ENCODE results near the gene PPFIBP2.
A peak's percentile ranks its signal among the peaks of the same experiment; 100 is the strongest.

The PPFIBP2 gene

DNA sequence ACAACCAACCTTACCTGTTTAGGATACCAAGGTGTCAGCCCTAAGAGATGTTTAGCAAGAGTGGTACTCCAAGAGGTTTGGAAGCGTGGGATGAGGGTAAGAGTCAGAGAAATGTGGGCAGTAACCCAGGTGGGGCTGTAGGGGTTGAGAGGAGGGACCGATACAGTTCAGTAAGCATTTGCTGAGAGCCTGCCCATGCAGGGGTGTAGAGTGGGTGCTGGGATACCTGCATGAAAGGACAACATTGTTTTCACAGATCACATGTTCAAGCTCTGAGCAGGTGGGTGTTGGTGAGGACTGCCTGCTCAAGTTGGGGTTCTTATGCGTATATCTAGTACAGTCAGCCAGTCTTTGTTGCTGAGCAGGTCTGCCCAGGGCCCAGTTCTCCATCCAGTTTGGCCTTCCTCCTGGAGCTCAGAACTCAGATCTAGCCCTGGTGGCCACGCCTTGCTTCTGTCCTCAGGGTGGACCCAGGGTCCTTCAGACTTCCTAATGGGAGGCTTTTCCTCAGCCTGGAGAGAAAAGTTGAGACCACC, 14.8 kb downstream of the PPFIBP2 start:
- no peak for DNase-seq

DNA sequence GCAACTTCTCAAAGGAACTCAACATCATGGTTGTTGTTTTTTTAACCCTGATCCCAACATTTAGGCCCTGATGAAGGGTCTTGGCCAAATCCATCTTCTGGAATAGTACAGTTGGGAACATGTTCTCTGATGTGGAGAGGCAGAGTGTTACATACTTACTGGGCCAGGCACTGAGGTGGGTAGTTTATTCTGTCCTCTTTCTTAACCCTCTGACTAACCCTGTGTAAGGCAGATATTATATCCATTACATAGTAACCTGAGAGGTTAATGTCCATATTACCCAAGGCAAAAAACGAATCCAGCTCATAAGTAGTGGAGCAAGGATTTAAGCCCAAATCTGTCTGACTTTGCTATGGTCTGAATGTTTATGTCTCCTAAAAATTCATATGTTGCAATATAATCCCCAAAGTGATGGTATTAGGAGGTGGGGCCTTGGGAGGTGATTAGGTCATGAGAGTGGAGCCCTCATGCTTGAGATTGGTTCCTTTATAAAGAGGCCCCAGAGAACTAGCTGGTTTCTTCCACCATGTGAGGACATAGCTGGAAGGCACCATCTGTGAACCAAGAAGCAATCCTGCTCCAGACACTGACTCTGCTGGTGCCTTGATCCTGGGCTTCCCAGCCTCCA, 16.3 kb downstream of the PPFIBP2 start:
- no peak for DNase-seq

DNA sequence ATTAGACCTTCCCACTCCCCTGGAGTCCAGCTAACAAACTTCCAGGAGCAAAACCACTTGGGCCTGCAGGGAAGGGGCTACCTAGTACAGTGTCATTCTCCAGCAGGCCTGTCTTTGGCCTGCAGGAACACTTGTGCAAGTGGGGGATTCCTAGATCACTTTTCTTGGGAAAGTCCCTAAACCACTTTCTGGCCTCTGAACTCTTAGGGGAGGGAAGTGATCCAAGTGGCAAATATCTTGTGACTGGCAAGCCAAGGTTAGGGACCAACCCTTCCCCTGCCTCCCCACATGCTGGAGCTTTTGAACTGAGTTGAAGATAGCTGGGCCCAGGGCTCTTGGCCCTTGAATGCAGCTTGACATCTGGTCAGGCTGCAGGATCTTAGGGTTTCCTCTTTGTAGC, 17.2 kb downstream of the PPFIBP2 start:
- DNase-seq: no peak

DNA sequence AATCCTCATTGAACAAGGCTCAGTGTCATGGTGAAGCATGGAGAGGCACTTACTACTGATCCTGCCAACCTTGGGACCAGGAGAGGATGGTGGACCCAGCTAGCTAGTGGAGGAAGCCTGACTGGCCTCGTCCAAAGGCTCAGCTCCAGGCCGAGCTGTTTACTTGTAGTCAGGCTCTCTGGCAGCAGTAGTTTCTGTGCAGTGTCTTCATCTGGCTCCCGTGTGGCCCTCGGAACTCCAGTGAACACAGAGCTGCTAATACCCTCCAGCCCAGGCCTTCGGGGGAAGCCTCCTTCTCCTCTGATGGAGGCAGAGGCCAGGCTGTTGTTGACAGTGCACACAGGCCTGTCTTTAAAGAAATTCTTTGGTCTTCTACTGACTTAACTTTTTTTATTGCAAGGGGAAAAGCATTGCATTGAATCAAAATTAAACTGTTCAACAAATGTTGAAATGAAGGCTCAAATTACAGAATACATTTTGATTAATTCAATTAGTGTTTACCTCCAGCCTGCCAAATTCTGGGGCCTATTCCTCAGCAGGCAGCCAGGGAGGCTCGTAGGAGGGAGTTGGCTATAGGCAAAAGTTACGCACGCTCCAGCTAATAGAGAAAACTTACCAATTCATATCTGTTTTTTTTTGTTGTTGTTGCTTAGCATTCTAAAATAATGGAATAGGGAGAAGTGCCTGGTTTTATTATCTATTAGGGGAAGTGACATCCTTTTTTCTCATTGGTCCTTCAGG, 18.8 kb downstream of the PPFIBP2 start:
- DNase-seq: no peak

DNA sequence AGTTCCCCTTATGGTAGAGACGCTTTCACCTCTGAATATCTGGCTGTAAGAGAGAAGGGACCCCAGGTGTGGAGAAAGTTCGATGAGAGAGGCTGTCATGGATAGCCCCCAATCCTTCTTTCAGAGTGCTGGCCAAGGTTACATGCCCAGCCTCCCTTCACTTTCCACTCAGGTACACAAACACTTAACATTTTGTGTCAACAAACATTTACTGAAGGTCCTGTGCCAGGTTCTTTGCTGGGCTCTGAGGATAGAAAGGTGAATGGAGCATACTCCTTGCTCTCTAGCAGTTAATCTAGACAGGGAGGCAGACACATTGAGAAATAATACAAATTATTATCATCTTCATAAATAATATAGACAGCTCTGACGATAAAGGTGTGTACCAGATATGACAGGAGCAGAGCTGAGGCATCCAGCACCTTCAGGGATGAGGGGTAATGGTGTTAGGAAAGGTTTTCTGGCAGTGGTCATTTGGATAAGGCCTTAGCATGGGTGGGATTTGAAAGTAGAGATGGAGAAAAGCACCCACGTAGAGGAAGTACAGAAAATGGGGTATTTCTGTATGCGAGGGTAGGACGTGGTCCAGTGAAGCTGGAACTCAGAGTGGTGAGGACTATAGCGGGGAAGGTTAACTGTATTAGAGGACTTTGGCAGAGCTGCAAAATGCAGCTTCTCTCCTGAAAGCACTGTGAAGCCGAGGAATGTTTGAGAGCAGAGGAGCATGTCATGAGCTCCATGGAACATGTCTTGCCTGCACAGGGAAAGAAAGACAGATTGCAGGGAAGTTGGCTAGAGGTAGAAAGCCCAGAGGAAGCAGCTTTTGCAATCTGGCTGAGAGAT, 19.6 kb downstream of the PPFIBP2 start:
- no peak for DNase-seq

DNA sequence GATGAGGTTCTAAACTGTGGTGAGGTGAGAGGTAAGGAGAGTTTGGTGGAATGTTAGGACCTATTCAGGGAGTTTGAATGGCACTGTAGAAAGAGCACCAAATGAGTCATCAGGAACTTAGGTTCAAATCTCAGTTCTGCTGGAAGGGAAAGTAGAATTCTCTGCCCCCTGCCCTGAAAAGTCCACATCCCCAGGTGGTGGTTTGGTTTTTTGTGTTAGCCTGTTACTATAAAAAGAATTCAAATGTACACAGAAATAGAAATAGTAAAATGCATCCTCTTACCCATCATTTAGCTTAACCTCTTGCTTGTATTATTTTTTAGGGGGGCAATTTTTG, 20.2 kb downstream of the PPFIBP2 start:
- no peak for DNase-seq

DNA sequence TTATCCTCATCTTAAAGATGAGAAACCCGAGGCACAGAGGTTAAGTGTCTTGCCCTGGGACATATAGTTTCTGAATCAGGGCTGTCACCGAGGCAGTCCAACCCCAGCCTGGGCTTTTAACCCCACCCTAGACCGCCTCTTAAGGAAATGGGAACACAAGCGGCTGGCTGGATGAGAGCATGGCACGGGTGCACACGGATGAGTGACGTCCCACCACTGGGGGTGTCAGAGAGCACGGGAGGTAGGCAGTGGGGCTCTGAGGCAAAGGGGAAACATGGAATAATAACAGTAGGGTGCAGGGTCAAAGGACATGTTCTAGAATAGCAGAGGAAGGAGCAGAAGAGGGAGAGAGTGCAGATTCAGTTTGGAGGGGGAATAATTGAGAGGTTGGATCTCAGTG, 22.3 kb downstream of the PPFIBP2 start:
- DNase-seq: no peak

DNA sequence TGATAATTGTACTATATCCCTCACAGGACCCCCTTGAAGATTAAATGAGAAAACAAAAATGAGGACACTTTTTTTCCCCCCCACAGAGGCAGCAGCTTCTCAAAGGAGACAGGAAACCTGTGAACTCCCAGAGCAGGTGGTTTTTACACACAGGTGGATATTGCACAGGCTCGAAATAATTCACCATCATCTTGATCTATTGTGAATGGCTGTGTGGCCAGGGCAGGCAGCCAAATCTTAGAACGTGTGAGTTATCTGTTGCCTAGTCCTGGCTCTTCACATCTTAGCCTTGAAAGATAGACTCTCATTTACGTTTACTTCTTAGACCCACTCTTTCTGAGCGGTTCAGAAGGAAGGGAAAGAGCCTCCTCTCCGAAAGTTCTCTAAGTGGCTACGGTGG, 23.5 kb downstream of the PPFIBP2 start:
- DNase-seq: no peak

DNA sequence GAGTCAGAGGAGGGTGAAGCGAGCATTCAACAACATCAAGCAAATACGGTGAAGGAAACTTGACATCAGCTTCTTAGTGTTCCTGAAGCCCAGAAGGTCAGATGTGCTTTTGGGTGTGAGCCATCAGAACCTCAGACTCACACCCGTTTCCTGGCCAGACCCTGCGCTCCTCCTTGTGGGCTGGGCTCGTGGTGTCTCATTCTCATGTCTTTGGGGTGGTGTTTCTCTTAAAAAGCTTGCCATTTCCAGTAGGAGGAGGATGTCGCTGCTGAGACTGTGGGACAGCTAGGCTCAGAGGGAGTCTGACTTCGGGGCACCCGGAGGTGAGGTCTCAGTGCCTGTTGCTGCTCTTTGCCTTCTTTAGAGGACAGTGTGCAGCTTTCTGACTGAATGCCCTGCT, 24.2 kb downstream of the PPFIBP2 start:
- peak; percentile 9 for DNase-seq

DNA sequence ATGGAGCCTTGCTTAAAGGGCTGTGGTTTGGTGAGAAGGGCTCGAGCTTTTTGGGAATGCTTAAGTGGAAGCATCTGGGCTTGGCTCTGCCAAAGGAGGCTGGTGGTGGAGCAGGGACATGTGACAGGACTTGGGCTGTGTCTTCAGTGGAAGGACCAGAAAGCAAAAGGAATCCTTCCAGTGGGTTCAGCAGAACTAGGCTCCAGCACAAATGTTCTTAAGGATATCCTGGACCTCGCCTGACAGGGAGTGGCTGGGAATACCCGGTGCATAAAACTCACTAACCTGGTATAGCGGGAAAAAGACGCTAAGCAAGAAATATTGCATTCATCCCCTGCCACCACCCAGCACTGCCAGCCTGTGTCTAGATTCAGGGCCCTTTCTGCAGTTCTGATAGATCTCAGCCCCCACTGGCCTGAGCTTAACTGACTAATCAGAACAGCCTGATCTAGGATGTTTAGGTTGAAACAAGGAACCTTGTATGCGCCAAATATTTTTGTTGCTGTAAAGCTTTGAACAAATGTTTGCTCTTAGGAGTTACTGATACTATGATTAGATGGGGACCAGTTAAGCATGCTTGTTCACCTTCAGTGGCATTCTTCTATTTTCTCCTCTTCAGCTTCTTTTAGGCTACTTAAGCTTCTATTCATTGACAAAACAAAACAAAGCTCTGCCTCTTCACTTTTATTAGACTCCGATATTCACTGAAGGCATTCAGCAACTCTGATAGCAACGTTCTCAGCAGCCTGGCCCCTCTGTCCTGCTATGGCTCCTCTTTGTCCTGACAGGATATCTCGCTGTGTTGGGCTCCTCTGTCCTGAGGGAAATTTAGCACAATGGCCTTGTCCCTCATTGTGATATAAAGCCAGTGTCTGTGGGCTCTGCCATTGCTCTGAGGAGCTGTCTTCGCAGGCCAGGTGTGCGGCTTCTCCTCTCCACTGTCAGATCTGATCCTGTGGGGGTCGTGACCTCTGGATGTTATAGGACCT, 25.0 kb downstream of the PPFIBP2 start:
- no peak for DNase-seq

DNA sequence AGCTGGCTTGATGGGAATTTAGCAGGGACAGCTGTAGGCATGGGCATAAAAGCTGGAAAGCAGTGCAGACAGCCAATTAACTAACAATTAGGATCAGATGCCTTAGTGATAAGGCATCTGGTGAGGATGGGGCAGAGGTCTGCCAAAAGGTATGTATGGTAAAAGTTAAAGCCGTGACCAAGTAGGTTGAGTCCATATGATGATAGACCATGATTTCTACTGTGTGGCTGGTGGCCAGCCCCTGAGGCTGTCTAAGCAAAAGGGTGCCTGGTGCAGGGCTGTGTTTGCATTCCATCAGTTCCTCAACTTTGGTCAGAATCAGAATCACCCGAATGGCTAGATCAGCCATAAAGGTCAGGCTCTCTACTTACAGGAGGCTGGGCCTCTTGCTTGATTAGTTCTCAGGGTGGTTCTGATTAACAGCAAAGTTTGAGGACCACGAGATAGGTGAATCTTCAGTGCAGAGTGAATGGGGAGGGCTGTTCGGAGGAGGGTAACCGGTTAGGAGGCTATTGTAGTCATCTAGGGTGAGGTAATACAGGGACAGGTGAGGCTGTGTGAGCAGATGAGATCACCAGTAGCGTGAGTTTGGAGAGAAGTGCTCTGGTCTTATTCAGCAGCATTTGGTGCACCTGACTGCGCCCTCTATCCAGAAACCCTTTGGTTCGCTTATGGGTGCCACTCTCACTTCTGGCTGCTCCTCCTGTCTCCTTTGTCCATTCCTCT, 27.2 kb downstream of the PPFIBP2 start:
- no peak for DNase-seq

DNA sequence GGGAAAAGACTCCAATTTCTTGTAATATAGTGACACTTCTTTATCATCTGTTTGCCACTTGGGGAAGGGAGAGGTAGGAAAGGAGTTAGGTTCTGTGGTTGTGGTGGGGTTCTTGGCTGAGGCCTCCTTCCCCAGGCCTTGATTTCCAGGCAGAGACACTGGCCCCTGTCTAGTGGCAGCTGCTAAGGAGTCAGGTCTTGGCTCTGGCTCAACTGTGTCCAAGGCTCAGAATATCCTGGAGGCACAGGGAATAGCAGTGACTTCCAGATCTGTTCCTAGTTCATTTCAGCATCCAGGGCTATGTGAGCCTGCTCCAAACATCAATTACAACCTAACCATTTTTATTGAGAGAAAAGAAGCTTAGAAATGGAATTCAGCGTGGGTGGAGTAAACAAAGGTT, 29.5 kb downstream of the PPFIBP2 start:
- DNase-seq: no peak

DNA sequence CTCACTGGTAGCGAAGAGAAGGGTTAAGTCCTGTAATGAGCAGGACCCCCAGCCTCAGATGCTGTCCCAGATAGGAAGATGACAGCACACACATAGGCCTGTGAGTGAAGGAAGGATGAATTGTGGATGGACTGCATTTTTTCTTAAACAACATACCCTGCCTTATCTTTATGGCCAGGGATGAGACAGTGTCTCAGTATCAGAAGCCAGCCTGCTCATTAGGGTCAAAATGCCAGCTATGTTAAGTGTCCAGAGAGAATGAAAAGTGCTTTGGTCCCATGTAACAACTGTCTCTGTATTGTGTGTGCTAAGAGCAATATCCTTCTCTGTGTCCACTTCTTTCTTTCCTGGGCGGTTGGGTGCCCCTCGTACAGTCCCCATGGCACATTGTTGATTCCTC, 30.2 kb downstream of the PPFIBP2 start:
- no peak for DNase-seq

DNA sequence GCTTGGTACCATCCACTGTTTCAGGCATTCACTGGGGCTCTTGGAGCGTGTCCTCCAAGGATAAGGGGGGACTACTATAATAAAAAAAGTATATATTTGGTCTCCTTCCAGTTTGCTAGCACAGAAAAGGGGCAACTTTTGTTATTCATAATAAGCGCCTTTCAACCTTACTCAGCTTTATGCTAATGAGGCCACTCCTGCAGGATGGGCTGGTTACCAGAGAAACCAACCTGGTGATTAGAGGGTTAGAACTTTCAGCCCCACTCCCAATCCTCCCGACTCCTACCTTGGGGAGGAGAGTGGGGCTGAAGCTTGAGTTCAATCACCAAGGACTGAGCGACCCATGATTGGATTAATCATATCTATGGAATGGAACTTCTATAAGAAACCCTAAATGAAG, 31.8 kb downstream of the PPFIBP2 start:
- DNase-seq: no peak

DNA sequence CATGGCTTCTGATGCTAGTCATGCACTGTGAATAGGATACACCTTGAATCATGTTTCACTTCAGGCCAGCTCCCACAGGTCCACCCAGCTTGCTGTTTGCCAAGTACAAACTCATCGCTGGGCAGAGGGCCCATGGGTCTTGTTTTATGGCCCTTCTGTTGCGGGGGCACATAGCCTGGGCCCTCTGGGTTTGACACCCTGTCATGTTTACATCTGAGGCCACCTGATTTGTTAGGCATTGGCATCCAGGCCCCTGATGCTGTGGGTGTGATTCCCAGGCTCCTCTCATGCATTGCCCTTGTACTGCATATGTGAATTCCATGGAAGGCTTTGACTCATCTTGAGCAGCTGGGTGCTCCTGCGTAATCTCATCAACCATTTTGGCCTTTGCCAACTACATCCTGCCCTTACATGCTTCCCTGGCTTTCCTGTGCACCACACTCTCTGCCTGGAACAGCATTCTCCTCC, 32.6 kb downstream of the PPFIBP2 start:
- no peak for DNase-seq

DNA sequence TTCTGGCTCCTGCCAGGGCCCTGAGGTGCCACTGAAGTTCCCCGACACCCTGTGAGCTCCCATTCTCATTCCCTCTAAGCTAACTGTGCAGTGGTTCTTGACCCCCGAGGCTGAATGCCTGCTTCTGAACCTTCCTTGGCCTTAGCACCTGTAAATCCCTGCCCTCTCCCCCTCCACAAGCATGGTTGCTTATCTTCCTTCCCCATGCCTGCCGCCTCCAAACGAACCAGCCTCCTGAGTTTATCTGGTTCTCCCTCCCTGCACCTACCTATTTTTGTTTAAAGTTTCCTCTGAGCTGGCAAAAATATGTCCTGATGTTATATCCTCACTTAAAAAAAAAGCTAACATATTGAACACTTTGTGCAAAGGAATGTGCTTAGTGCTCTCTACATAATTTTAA, 33.9 kb downstream of the PPFIBP2 start:
- no peak for DNase-seq

DNA sequence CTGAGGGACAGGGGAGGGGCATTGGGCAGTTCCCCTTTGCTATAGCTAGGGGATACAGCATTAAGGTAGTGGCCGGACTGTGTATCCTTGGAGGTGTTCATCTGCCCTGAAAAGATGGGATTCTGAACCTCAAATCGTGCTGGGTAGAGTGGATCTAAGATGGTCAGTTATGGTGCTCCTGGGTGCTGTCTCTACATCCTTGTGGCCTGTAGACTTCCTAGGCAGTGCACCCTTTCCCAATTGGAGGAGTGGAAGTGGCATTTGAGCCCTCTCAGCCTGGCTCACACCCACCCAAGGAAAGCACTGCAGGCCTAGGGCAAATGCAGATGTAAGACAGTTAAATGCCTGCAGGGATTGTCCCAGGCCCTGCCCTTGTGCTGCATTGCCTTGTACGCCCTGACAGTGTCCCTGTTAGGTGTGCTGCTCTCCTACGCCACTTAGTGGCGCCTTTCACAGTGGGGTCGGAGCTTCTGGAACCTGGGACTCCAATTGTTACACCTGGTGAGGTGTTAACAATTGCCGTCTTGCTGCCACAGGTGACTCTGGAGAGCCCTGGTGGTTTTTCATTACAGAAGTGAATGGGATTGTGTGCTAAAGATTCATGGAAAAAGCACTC, 35.0 kb downstream of the PPFIBP2 start:
- DNase-seq: peak; percentile 16

DNA sequence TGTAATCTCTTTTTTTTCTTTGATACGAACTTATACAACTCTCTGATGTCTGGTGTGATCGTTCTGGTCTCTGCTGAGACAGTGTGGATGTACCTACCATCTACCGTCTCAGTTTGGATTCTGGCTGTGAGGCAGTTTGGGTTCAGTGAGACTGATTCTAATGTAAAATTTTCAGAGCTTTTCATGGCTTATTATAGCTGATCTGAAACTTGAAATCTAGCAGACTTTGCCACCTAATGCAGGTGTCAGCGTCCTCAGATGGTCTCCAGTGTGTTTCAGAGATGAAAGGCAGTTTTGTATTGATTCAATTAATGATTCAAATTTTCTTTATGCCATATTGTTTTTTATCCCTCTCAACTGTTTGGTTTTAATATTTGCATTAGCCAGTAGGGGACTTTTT, 35.9 kb downstream of the PPFIBP2 start:
- DNase-seq: no peak

DNA sequence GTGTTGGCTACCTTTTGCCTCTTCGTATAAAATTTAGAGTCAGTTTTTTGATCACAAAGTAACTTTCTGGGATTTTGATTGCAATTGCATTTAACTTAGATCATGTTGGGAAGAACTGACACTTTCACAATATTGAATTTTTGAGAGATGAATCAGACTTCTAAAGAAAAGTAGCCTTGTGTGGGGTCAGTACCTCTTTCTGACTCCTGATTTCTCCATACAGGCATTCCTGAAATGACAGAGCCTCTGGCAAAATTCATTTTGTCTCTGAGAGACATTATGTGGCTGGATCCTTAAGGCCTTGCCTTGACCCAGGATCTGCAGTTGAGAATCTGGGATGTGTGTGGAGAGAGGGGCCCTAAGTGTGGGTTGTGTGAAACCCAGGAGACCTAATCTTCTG, 37.8 kb downstream of the PPFIBP2 start:
- DNase-seq: no peak

DNA sequence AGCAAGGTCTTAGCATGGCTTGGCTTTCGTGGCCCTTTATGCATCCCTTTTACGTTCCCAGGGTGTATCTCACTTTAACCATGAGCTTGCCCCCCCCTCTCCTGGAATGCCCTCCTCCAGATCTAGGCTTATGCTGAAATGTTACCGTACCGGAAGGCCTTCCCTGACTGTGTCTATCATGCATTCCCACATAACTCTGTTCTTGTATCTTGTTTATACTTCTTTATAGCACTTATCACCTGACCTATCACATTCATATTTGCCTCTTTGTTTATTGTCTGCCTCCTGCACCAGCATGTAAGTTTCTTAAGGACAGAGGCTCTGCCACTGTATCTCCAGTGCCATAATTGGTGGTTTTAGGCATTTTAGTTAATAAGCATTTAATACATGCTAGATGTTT, 38.9 kb downstream of the PPFIBP2 start:
- DNase-seq: no peak

DNA sequence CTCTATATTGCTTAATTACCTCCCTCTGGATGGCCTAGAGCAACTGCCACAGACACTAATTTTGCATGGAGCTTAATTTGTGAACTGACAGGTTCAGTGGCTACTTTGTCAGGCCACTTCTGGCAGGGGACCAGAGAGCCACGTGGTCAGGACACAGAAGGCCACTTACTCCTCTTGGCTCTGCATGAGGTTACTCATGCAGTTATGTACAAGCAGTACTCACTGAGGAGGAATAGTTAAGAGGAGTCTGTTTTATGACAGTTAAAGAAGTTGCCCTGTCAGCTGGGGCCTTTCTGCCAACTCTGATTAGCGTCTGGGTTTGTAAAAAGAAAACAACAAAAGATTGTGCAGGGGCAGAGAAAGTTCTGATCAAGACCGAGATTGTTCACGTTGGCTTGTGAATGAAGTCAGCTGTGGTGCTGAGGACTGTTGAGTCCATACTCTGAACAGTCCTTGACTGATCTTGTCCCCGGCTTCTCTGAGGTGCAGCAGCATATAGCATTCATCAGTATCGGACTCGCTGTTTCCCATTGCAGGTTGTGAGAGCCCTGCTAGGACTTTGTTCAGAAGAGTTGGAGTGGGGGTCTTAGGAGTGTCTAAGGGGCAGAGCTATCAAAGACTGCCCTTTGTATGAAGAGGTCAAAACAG, 41.4 kb downstream of the PPFIBP2 start:
- DNase-seq: no peak
